ENCODE measurements around the gene NPFFR2.
"Not testable (repeated sequence)": the region's sequence is repeated elsewhere in the genome, so short reads cannot be mapped to it uniquely, and the experiment has no call there.

NPFFR2 gene

DNA sequence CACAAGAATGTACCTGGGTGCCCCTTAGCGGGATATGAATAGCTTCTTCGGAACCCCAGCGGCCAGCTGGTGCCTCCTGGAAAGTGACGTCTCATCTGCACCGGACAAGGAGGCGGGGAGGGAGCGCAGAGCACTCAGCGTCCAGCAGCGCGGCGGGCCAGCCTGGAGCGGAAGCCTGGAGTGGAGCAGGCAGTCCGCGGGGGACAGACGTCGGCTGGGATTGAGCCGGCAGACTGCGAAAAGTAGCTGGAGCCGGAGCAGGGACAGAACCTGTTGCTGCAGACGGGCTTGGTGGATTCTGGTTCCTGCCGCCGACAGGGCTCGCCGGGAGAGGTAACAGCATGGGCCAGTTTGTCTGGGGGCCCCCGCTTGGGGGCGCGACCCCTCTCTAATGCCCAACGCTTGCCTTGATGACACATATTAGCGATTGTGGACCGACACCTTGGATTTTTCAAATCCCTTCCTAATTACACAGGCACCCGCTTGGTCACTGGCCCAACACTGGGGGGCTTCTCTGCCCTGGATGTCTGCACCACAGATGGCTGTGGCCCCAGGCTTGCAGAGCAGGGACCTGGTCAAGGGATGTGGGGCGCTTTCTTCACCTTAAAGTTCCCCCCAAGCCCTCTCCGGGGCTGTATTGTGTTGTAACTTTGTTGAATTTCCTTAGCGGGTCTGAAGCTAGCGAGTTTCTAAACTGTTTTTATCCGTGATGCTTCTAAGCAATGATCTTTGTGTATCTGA lies at the start of gene NPFFR2:
Gene NPFFR2, plus strand, starts transcription at position 133 of the 741 bp plus-strand sequence. CDS start 96,592 bp downstream, outside the sequence.
- no peak for DNase-seq

DNA sequence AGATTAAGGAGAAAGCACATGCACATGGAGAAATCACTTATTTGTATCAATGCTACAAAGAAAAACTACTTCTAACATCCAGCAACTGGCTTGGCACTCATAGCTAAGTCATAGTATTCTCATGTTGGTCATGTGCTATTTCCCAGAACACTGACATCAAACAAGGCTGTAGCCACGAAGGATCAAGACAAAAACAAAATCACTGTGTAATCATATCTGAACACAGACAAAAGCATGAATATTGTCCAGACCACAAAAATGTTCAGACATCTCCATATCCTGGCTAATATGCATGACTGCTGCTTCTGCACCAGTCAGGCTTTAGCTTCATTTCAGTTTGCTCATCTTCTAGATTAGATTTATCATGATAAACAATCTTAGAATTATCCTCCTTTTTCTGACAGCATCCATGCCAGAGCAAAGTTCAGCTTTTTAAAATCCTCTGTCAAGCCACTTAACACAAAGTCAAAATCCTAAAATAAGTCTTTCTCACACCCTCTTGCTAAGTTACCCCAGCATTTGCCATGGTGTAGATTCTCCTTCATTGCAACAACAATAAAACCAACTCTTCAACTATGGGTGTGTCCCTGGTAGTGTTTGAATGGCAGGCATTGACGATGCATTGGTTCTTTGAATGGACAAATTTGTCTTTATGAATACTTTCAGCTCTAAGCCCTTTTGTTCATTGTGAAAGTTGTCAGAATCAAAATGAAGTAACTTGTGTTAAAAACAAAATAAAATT lies 39.1 kb upstream of the NPFFR2 start:
- no peak for DNase-seq

DNA sequence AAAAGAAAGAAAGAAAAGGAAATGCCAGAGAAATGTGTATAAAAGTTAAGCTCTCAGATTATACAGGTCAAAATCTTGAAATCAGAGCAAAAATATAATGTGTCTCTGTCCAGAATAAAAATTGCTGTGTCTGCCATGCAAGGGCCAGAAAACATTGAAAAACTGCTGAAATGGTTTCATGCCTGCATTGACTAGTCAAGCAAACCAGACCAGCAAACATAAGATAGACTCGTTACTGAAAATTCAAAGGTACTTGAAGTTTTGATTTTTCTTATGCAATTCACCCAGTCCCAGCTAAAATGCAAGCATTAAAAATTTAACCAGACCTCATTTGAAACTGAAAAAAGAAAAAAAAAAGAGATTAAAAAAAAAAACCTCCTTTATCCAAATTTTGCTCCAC lies 37.2 kb upstream of the NPFFR2 start:
- DNase-seq = no peak

DNA sequence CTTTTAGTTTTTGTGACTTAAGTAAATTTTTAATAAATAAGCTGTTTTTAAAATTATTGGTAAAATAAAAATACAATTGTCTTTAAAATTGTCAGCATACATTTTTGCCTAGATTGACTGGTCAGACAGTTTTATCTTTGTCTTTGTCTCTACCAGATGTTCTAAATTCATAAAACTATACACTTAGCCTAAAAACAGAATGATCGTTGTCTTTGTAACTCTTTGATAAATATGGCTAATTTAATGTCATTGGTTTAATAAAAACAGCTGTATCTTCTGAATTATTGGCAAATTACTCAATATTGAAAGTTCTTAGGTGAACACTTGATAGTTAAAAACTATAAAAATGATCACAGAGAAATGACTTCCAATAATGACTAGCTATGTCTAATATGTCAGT lies 36.5 kb upstream of the NPFFR2 start:
- no peak for DNase-seq

DNA sequence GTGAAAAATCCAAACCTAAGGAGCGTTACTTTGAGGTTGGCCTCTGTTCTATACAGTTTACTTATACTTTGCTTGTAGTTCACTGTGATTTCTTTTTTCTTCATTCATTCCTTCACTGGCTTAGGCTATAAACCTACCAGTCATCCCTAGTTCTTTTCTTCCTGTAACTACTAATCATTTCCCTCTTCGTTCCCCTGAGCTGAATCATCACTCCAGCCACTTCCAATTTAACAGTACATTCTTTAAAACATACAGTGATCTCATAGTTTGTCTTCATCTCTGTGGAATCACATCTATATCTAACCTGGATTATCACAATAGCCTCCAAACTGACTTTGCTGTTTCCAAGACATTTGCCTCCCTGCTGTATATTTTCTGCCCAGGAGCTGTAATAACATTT lies 25.2 kb upstream of the NPFFR2 start:
- no peak for DNase-seq

DNA sequence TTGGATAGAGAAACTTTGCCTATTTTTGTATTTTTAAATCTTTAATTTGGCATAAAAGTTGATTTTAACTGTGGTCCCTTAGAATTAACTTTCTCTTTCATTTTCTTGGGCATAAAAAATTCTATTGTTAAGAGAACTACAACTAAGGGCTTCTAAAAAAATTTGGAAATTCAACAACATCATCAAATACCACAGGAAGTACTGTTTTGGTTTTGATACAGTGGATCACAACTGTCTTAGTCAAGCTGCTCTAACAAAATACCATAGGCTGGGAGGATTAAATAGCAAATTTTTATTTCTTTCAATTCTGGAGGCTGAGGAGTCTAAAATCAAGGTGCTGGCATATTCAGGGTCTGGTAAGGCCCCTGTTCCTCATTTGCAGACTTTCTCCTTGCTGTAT lies 19.9 kb upstream of the NPFFR2 start:
- no peak for DNase-seq

DNA sequence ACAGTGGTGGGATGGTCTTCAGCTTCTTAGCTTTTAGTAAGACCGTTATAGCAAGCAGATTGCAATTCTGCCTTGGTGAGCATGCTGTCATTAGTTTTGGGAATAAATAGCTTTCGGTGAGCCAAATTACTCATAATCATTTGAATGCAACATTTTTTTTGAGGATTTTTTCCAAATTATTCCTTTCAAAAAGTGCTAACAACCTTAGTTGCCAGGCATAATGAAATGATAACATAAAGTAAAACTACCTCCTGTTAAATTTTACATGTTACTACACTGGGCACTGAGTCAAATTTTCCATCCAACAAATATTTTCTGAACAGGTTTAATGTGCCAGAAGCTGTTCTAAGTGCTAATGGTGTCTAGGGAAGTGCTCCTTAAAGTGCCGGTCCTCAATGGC lies 15.8 kb upstream of the NPFFR2 start:
- no peak for DNase-seq

DNA sequence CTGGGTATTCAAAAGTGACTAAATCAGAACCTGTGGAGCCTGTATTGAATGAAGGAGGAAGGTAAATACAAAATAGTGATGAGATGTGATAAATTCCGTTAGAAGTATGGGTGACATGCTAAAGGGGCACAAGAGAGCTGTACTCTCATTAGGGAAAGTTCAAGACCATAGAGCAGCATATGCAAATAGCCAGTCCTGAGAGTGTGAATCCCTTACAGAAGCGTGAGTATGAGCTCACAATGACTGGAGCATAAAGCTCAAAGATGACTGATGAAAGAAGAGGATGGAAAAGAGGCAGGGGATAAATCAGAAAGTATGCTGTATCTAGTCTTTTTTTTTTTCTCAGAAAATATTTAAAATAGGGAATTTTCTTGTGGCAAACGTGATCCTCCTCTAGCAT lies 12.1 kb upstream of the NPFFR2 start:
- no peak for DNase-seq

DNA sequence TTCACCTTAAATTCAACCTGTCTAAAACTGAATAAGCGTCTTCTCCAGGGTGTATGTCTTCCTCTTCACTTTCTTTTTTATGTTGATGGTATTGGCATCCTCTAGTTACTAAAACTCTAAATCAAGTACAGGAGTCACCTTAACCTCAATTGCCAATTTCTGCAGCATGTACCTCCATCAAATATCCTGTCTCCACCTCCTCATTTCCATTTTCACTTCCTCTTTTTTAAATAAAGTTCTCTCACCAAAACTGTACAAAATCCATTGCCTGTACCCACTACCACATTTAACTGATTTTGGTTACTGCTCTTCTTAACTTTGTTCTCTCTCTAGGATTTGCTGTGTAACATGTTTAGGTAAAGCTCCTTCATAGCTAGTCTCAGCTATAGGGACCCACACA lies 9.2 kb upstream of the NPFFR2 start:
- DNase-seq = no peak

DNA sequence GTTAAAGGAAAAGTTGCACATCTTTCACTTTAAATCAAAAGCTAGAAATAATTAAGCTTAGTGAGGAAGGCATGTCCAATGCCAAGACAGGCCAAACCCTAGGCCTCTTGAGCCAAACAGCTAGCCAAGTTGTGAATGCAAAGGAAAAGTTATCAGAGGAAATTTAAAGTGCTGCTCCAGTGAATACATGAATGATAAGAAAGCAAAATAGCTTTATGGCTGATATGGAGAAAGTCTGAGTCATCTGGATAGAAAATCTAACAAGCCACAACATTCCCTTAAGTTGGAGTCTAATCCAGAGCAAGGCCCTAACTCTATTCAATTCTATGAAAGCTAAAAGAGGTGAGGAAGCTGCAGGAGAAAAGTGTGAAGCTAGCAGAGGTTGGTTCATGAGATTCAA lies 23.8 kb downstream of the NPFFR2 start:
- no peak for DNase-seq

DNA sequence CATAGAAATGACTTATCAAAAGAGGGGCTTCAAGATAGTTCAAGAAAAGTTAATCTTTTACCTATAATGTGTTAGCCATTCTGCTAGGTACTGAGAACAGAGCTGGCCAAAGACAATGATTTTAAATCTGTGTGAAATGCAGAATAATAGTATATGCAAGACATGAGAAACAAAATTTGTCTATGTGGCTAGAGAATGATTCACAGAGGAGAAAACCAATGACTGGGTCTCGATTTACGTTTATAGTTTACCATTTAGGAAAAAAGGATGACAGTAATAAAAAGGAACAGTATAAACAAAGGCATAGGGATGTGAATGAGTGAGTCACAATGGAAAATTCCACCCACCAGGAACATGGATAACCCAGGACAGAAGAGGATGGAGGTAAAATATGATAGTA lies 31.9 kb downstream of the NPFFR2 start:
- DNase-seq = no peak

DNA sequence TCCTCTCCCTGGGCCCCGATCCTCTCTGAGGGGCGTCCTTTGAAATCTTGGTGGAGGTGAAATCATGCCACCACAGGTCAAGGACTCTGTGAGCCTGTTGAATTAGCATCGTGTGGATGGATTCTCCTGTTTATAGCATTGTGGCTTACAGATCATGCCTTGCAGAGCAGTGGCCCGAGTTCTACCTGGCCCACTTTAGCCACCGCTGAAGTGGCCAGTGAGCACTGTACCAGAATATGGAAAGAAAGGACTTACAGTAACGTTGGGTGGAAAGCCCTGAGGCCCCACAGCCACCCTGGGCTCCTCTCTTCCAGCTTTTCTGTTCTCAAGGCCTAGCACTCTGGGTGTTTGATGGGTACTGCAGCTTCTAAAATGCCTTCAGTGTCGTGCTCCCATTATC lies 35.3 kb downstream of the NPFFR2 start:
- no peak for DNase-seq

DNA sequence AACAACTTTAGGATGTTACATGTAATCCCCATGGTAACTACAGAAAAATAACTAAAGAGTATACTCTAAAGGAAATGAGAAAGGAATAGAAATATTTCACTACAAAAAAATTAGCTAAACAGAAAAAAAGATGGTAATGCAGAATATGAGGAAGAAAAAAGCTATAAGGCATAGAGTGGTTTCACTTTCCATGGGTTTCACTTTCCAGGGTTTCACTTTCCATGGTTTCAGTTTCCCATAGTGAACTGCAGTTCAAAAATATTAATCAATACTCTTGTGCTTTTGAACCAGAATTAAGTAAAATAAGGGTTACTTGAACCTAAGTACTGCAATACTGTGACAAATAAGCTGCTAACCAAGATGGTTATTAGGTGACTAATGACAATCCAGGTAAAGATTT lies 42.0 kb downstream of the NPFFR2 start:
- no peak for DNase-seq

DNA sequence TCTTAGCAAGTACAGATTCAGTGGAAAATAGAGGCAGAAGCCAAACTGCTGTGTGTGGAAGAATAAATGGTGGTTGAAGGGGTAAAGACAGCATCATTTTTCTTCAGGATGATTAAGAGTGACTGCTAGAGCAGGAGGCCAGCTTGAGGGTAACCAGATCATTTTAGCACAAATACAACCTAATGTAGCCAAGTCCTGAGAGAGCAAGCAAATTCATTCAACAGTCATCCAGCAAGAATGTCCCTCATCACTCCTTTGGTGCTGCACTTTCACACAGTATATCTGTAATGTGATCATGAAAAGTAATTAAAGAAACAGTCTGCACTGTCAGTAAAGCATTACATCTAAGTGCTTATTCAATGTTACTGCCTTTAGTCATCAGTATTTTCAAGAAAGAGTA lies 44.8 kb downstream of the NPFFR2 start:
- no peak for DNase-seq

DNA sequence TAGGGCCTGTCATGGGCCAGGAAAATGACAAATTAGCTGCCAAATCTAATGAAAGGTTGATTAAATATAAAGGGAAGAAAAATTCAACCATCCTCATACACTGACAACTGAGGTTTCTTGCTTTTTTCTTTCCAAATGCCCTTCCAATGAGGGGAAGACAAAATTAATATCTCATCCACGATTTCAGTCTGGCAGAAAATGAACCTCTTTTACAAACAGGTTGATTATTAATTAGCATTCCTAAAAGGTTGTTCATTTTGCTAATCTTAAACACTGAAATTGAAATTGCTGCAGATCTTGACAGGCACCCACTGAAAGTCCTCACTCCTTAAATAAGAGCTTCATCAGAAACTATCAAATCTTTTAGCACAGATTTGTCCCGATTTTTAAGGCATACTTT lies 45.5 kb downstream of the NPFFR2 start:
- no peak for DNase-seq

DNA sequence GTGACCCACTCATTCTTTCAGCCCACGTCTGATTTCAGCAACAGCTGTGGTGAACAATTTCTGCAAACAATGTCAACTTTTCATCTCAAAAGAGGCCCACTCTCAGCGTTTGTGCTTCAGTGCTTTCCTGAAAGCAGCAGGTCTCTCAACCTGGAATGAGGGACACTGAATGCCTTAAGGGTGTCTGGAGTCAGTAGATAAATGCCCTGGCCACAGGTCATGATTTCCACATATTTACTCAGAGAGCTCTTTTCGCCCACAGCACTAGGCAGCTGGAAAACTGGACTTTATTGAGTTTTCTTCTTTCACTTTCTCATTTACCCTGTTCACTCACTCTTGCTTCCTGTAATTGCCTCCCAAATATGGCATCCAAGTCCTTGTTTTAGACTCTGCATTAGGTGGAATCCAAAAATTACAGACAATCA lies 52.8 kb downstream of the NPFFR2 start:
- no peak for DNase-seq

DNA sequence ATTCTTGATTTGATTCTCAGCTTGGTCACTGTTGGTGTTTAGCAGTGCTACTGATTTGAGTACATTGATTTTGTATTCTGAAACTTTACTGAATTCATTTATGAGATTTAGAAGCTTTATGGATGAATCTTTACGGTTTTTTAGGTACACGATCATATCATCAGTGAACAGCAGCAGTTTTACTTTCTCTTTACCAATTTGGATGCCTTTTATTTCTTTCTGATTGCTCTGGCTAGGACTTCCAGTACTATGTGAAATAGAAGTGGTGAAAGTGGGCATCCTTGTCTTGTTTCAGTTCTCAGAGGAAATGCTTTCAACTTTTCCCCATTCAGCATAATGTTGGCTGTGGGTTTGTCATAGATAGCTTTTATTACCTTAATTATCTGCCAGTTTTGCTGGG lies 58.8 kb downstream of the NPFFR2 start:
- not testable (repeated sequence) for DNase-seq

DNA sequence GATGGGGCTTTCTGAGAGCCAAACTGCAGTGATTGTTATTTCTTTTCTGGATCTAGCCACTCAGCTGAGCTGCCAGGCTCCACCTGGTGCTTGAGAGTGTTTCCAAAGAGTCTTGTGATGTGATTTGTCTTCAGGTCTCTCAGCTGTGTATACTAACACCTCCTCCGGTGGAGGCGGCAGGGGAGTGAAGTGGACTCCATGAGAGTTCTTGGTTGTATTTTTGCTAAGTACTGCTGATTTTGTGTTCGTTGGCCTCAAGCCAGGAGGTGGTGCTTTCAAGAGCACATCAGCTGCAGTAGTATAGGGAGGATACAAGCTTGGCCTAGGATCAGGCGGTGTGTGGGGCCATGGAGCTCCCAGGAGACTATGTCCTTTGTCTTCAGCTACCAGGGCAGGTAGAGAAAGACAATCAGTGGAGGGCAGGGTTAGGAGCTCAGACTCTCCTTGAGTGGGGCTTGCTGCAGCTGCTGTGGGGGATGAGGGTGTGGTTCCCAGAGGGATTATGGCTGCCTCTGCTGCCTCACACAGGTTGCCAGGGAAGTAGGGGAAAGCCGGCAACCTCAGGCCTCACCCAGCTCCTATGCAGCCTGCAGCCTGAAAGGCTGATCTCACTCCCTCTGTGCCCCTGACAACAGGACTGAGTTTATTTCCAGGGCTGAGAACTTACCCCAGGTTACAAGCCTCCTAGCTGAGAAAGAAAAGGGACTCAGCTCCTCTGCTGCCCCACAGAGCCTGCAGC lies 62.4 kb downstream of the NPFFR2 start:
- DNase-seq = no peak

DNA sequence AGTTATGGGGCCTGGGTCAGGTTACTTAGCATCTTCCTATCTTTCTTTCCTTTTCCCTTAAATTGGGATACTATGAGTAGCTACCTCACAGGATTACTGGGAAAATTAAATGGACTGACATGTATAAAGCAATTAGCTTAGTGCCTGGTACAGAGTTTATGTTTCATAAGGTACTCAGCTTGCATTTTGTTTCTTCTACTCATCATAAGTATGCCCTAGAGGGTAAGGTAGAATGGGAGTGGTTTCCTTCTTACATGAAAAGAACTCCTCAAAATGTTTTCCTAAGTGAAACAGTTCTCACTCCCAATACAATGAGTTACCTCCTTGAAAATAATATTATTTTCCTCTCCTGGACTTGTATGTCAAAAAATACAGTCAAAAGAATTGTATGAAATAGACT lies 75.7 kb downstream of the NPFFR2 start:
- DNase-seq = no peak

DNA sequence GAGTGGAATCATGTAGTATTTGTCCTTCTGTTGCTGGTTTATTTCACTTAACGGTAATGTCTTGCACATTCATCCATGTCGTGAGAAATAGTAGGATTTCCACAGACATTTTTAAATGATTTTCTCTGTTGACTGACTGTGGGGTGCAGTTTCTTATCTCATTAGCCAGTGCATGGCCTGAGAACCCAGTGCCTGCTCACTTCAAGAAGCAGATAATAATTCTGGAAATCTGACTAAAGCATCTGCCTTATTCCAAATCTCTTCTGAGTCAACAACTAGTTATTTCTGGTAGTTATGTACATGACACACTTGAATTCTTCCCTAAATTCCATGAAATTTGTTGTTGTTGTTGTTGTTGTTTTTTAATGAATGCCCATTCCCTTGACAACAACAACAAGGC lies 77.6 kb downstream of the NPFFR2 start:
- DNase-seq = no peak

DNA sequence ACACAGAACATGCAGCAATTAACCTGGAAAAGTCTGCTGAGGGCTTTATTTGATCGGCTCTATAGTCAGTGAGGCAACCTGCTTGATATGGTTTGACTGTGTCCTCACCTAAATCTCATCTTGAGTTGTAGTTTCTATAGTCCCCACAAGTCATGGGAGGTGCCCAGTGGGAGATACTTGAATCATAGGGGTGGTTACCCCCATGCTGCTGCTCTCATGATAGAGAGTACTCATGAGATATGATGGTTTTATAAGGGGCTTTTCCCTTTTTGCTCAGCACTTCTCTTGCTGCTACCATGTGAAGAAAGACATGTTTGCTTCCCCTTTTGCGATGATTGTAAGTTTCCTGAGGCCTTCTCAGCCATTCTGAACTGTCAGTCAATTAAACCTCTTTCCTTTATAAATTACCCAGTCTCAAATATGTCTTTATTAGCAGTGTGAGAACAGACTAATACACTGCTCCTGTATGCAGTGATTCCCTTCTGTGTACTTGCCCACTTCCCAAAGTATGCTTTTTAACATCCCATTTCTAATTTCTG lies 78.2 kb downstream of the NPFFR2 start:
- DNase-seq = no peak

DNA sequence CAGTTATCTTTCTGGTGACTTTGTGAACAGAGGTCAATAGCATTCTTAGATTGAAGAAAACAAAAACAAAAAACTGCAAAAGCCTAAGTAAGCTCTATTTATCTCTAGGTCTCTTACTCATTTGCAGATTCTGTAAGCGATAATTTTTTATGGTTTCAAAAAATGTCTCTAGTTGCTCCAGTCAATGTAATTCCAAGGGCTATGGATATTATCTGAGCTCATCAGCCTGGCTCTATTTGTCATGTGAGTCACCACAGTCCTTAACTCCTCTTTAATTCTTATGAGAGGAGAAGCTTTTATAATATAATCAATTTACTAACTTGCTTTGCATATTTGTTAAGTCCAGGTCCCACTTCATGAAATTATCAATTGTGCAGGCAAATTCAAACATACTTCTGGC lies 79.1 kb downstream of the NPFFR2 start:
- no peak for DNase-seq

DNA sequence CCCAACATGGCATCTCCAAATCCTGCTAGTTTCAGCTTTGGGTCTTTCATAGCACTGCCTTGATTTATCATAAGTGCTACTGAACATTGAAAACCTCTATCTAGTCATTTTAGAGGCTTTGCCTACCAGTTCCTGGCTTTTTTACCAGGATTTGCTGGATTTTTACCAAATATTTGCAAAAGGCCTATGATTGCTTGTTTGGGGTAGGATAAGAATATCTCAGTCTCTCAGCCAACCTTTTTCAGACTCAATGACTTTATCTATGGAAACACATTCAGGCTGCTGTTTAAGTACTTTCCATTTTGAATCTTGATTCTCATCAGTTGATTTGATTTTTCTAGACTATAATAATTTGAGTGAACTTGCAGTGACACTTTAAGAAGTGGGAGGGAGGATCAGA lies 80.1 kb downstream of the NPFFR2 start:
- DNase-seq = no peak

Data from stimulated activated CD4-positive, alpha-beta T cell treated with anti-CD3 and anti-CD28 coated beads, Interleukin-4, amount 100 ng/mL, for 4 hours (primary cell).